Bronchial epithelial cell (primary cell): ENCODE measurements around the gene GTPBP8. TPM values are rescaled to one million over a fixed set of nuclear protein-coding genes. Genes with fewer than 3 reads are reported as not detected.

Source experiments
- DNase-seq: peaks from one replicate; pipeline ENCODE4 v3.0.0-alpha.2; 2010; ENCODE audit warnings: low read depth
- FAIRE-seq: peaks from 2 replicates; lab custom pipeline; 2011; peaks lifted over from hg19 to GRCh38; lab: Jason Lieb, UNC
- H3K27me3 ChIP-seq: 2 replicates; pipeline ENCODE4 v1.5.1; 2011; ENCODE audit warnings: low read length; ENCODE audit not compliant: control insufficient read depth, insufficient read depth
- H3K36me3 ChIP-seq: 2 replicates; pipeline ENCODE4 v1.5.1; 2011; ENCODE audit warnings: low read length; ENCODE audit not compliant: control insufficient read depth, insufficient read depth
- H3K4me3 ChIP-seq: 2 replicates; pipeline ENCODE4 v1.5.1; 2011; ENCODE audit warnings: mild to moderate bottlenecking, low read depth, low read length, control low read depth
- CTCF ChIP-seq: IDR thresholded peaks from 2 replicates; pipeline ENCODE4 v1.5.1; 2011; ENCODE audit warnings: mild to moderate bottlenecking, moderate library complexity, low read length, control low read depth, inconsistent platforms; ENCODE audit not compliant: insufficient read depth, severe bottlenecking
- total RNA-seq: library from RNA; depleted of rRNA; stranded (reverse); fragments of >200 nt; gene quantifications from 2 replicates; pipeline ENCODE4 v1.2.1, GENCODE V29; 2014

Gene GTPBP8
- total RNA-seq, 1 donor from 2014 or later: 18.4 TPM

GRCh38 chr3:112980080-112980479 is 10.7 kb upstream of the GTPBP8 start:
- no peaks in the 10 kb centered on the region for H3K36me3 ChIP-seq
- no peak overlapping the region for H3K4me3 ChIP-seq
- TF ChIP-seq CTCF: no peak
- DNase-seq (no peak), FAIRE-seq (no peak)
- H3K27me3 ChIP-seq: no peaks in the 10 kb centered on the region

- FAIRE-seq: no peak
- Histone ChIP-seq H3K27me3 (no peaks in the 10 kb centered on the region), H3K36me3 (no peaks in the 10 kb centered on the region), H3K4me3 (no peak overlapping the region)
- TF ChIP-seq CTCF: no peak
- no peak for DNase-seq
These were observed 8.1 kb upstream of the GTPBP8 start for GRCh38 chr3:112982710-112983109.

GRCh38 chr3:112984485-112984884 is 6.3 kb upstream of the GTPBP8 start:
- Histone ChIP-seq H3K4me3 (no peak overlapping the region), H3K36me3 (no peaks in the 10 kb centered on the region), H3K27me3 (no peaks in the 10 kb centered on the region)
- TF ChIP-seq CTCF: no peak
- FAIRE-seq (no peak), DNase-seq (peak; percentile 14)

- no peaks in the 10 kb centered on the region for H3K36me3 ChIP-seq
- TF ChIP-seq CTCF: no peak
- FAIRE-seq (no peak), DNase-seq (no peak)
- H3K27me3 ChIP-seq: no peaks in the 10 kb centered on the region
- H3K4me3 ChIP-seq: no peak overlapping the region
These were observed 3.0 kb upstream of the GTPBP8 start for GRCh38 chr3:112987710-112988334.

- no peak for DNase-seq
- TF ChIP-seq CTCF: no peak
- no peaks in the 10 kb centered on the region for H3K27me3 ChIP-seq
- H3K4me3 ChIP-seq: no peak overlapping the region
- no peak for FAIRE-seq
- no peaks in the 10 kb centered on the region for H3K36me3 ChIP-seq
These were observed 5.0 kb downstream of the GTPBP8 start for GRCh38 chr3:112995800-112996199.

GRCh38 chr3:113000691-113001090 is 9.9 kb downstream of the GTPBP8 start:
- Histone ChIP-seq H3K36me3 (no peaks in the 10 kb centered on the region), H3K27me3 (no peaks in the 10 kb centered on the region), H3K4me3 (no peak overlapping the region)
- no peak for TF ChIP-seq CTCF
- DNase-seq (no peak), FAIRE-seq (no peak)
